T-helper 2 cell treated with Interferon-gamma antibody and Interleukin-4, amounts not matched to agents 100 ng/mL and 5 ng/mL, for 36 hours (primary cell): ENCODE data around the gene LRRC57. TPM values are rescaled to one million over a fixed set of nuclear protein-coding genes. Genes with fewer than 3 reads are reported as not detected.

Experiments
- intact Hi-C: fragments of 100-400 bp; cut with micrococcal nuclease; formaldehyde crosslinking; loops from one replicate; pipeline ENCODE4 v1.15.1; 2023
- total RNA-seq: library from RNA; stranded (reverse); gene quantifications from 2 replicates; pipeline ENCODE4 v1.2.3, GENCODE V29; 2022

Gene LRRC57
- total RNA-seq, 1 donor from 2014 or later, result 22.4 TPM

- intact Hi-C loops, result no loop called here
These were observed 5.0 kb upstream of the LRRC57 start for GRCh38 chr15:42553554-42553953.

GRCh38 chr15:42549741-42550392 is 1.3 kb upstream of the LRRC57 start:
- intact Hi-C loops, result loop anchor here (2.0 to 5.0 kb wide), 3 partner anchors 25 to 278 kb away; partner anchors contain the start of genes GANC, STARD9 and TMEM87A

- intact Hi-C loops, result loop anchor here (2.0 to 5.0 kb wide), 3 partner anchors 26 to 277 kb away; partner anchors contain the start of genes GANC, STARD9 and TMEM87A
These were observed 469 bp upstream of the LRRC57 start for GRCh38 chr15:42549032-42549491.

GRCh38 chr15:42547918-42548248 is 710 bp downstream of the LRRC57 start:
- intact Hi-C loops, result loop anchor here (1.0 to 5.0 kb wide), 5 partner anchors 27 to 276 kb away; partner anchors contain the start of genes GANC, STARD9, TMEM87A and ZNF106

GRCh38 chr15:42544853-42545629 is 3.6 kb downstream of the LRRC57 start:
- intact Hi-C loops, result loop anchor here (5.0 kb wide), 1 partner anchor 273 kb away; the partner anchor contains the start of genes GANC and TMEM87A

GRCh38 chr15:42533246-42533645 is 15.3 kb downstream of the LRRC57 start:
- intact Hi-C loops, result no loop called here

- intact Hi-C loops, result no loop called here
These were observed 19.6 kb downstream of the LRRC57 start for GRCh38 chr15:42528970-42529369.

GRCh38 chr15:42523331-42523730 is 25.3 kb downstream of the LRRC57 start:
- intact Hi-C loops, result no loop called here

- intact Hi-C loops, result no loop called here
These were observed 37.6 kb downstream of the LRRC57 start for GRCh38 chr15:42511007-42511391.

- intact Hi-C loops, result no loop called here
These were observed 38.2 kb downstream of the LRRC57 start for GRCh38 chr15:42510258-42511006.

- intact Hi-C loops, result no loop called here
These were observed 40.3 kb downstream of the LRRC57 start for GRCh38 chr15:42508263-42508690.

- intact Hi-C loops, result no loop called here
These were observed 41.1 kb downstream of the LRRC57 start for GRCh38 chr15:42507514-42507913.

- intact Hi-C loops, result no loop called here
These were observed 44.0 kb downstream of the LRRC57 start for GRCh38 chr15:42504631-42505030.

GRCh38 chr15:42503825-42504224 is 44.8 kb downstream of the LRRC57 start:
- intact Hi-C loops, result no loop called here

- intact Hi-C loops, result no loop called here
These were observed 46.1 kb downstream of the LRRC57 start for GRCh38 chr15:42502477-42502876.

GRCh38 chr15:42499858-42500609 is 48.6 kb downstream of the LRRC57 start:
- intact Hi-C loops, result loop anchor here (10.0 kb wide), 1 partner anchor 425 kb away; the partner anchor contains the start of gene TTBK2

GRCh38 chr15:42498212-42499068 is 50.2 kb downstream of the LRRC57 start:
- intact Hi-C loops, result loop anchor here (10.0 kb wide), 1 partner anchor 426 kb away; the partner anchor contains the start of gene TTBK2

- intact Hi-C loops, result loop anchor here (1.0 to 10.0 kb wide), 2 partner anchors 80 to 429 kb away; partner anchors contain the start of genes STARD9 and TTBK2
These were observed 53.0 kb downstream of the LRRC57 start, which contains the start of gene SNAP23 for GRCh38 chr15:42495361-42496212. SNAP23 (plus strand) TSS chr15:42495634; CDS start chr15:42511847, 16,213 bp downstream.
